Stimulated activated CD4-positive, alpha-beta T cell treated with anti-CD3 and anti-CD28 coated beads, TNF-alpha, amount 100 ng/mL, for 4 hours (primary cell): ENCODE measurements around the gene SULT1A4.
"Not testable (repeated sequence)": the region's sequence is repeated elsewhere in the genome, so short reads cannot be mapped to it uniquely, and the experiment has no call there.

Experiments used
- DNase-seq, 3 experiments: peaks; one replicate each; pipeline ENCODE4 v3.0.0-alpha.2; 2020; ENCODE audit warnings: low read depth in 3 of 3

SULT1A4 gene

GRCh38 chr16:29459706-29460646 is at the start of gene SULT1A4:
TSS of gene SULT1A4 (plus strand) at chr16:29459913. CDS start at chr16:29461386, 1,473 bp downstream.
- not testable (repeated sequence) for DNase-seq

- DNase-seq, result not testable (repeated sequence)
These were observed 36.1 kb upstream of the SULT1A4 start for GRCh38 chr16:29423587-29423986.

- DNase-seq, result not testable (repeated sequence)
These were observed 34.3 kb upstream of the SULT1A4 start for GRCh38 chr16:29425390-29425789.

GRCh38 chr16:29453754-29454153 is 6.0 kb upstream of the SULT1A4 start:
- not testable (repeated sequence) for DNase-seq

- not testable (repeated sequence) for DNase-seq
These were observed 5.4 kb upstream of the SULT1A4 start, which contains the start of the genes BOLA2 and SLX1B for GRCh38 chr16:29454269-29454668. TSS of gene BOLA2 (minus strand) at chr16:29454351. CDS start at chr16:29454253, 98 bp downstream. TSS of gene SLX1B (plus strand) at chr16:29454533.

GRCh38 chr16:29454828-29455227 is 4.9 kb upstream of the SULT1A4 start:
- DNase-seq, result not testable (repeated sequence)

- not testable (repeated sequence) for DNase-seq
These were observed 2.1 kb upstream of the SULT1A4 start for GRCh38 chr16:29457660-29458059.

GRCh38 chr16:29460647-29461030 is 926 bp downstream of the SULT1A4 start:
- not testable (repeated sequence) for DNase-seq

GRCh38 chr16:29465985-29466824 is 6.5 kb downstream of the SULT1A4 start:
- not testable (repeated sequence) for DNase-seq

- not testable (repeated sequence) for DNase-seq
These were observed 7.2 kb downstream of the SULT1A4 start for GRCh38 chr16:29466904-29467303.

GRCh38 chr16:29467654-29468366 is 8.1 kb downstream of the SULT1A4 start:
- not testable (repeated sequence) for DNase-seq

- peak in 2 of 3 experiments; percentile 3 to 7 for DNase-seq
These were observed 9.9 kb downstream of the SULT1A4 start for GRCh38 chr16:29469660-29470059.

GRCh38 chr16:29472065-29472464 is 12.4 kb downstream of the SULT1A4 start:
- DNase-seq, result not testable (repeated sequence)

- not testable (repeated sequence) for DNase-seq
These were observed 22.6 kb downstream of the SULT1A4 start for GRCh38 chr16:29482276-29482675.

- not testable (repeated sequence) for DNase-seq
These were observed 46.6 kb downstream of the SULT1A4 start, which contains the start of gene NPIPB12 for GRCh38 chr16:29506308-29506707. TSS of gene NPIPB12 (minus strand) at chr16:29506408.
